ENCODE measurements around the gene ZNF740. TPM values are rescaled to one million over a fixed set of nuclear protein-coding genes. Genes with fewer than 3 reads are reported as not detected.
"Not testable (repeated sequence)": the region's sequence is repeated elsewhere in the genome, so short reads cannot be mapped to it uniquely, and the experiment has no call there.

ZNF740 gene
- total RNA-seq, 1 donor from 2014 or later = 38.4 TPM

GRCh38 chr12:53200458-53201176, 20.1 kb downstream of the ZNF740 start:
- peaks cover 66% of the 10 kb centered on the region for H3K27me3 ChIP-seq
- H3K9ac ChIP-seq = no peak overlapping the region
- H3F3A ChIP-seq (ENCODE audit: low read depth) = no peaks in the 10 kb centered on the region
- Mint-ChIP-seq H3K4me1 (peaks cover 12% of the 10 kb centered on the region), H3K27me3 (ENCODE audit: insufficient read depth, low read depth) (peaks cover 26% of the 10 kb centered on the region), H3K4me3 (peak overlapping the region; percentile 5), H3K36me3 (no peaks in the 10 kb centered on the region), H3K27ac (peak overlapping the region; percentile 32), H3K9me3 (no peaks in the 10 kb centered on the region)
- no peak for DNase-seq (ENCODE audit: low spot score)
- no peaks in the 10 kb centered on the region for H4K20me1 ChIP-seq (ENCODE audit: low read depth)
- no peaks in the 10 kb centered on the region for H3K36me3 ChIP-seq
- TF ChIP-seq CTCF (IDR thresholded peaks at IDR 0.05) (no peak), EZH2phosphoT487 (IDR thresholded peaks at IDR 0.05) (no peak), EZH2 (IDR thresholded peaks at IDR 0.05) (no peak)
- H2AFZ ChIP-seq (replicated peaks) = no peak overlapping the region
- no peak overlapping the region for H3K4me2 ChIP-seq
- H3K9me3 ChIP-seq (ENCODE audit: low read depth) = no peaks in the 10 kb centered on the region
- no peaks in the 10 kb centered on the region for H3K79me2 ChIP-seq (ENCODE audit: low read depth)
- H3K4me1 ChIP-seq = no peaks in the 10 kb centered on the region
- H3K27ac ChIP-seq = no peak overlapping the region
- no peak overlapping the region for H3K4me3 ChIP-seq

GRCh38 chr12:53201177-53201541, 20.6 kb downstream of the ZNF740 start:
- H3K9me3 Mint-ChIP-seq = no peaks in the 10 kb centered on the region
- Histone ChIP-seq H3K9ac (no peak overlapping the region), H3K4me3 (no peak overlapping the region), H3K4me1 (no peaks in the 10 kb centered on the region), H3K27me3 (peaks cover 60% of the 10 kb centered on the region), H3K9me3 (ENCODE audit: low read depth) (no peaks in the 10 kb centered on the region), H3K27ac (no peak overlapping the region), H2AFZ (replicated peaks) (no peak overlapping the region), H3K4me2 (no peak overlapping the region), H4K20me1 (ENCODE audit: low read depth) (no peaks in the 10 kb centered on the region), H3K36me3 (no peaks in the 10 kb centered on the region), H3K79me2 (ENCODE audit: low read depth) (no peaks in the 10 kb centered on the region), H3F3A (ENCODE audit: low read depth) (no peaks in the 10 kb centered on the region)
- H3K36me3 Mint-ChIP-seq = no peaks in the 10 kb centered on the region
- H3K27me3 Mint-ChIP-seq (ENCODE audit: insufficient read depth, low read depth) = peaks cover 20% of the 10 kb centered on the region
- TF ChIP-seq EZH2phosphoT487 (IDR thresholded peaks at IDR 0.05) (no peak), CTCF (IDR thresholded peaks at IDR 0.05) (no peak), EZH2 (IDR thresholded peaks at IDR 0.05) (no peak)
- DNase-seq (ENCODE audit: low spot score) = no peak
- peaks cover 12% of the 10 kb centered on the region for H3K4me1 Mint-ChIP-seq
- H3K4me3 Mint-ChIP-seq = peak overlapping the region; percentile 0
- H3K27ac Mint-ChIP-seq = peak overlapping the region; percentile 32

GRCh38 chr12:53201639-53202038, 21.1 kb downstream of the ZNF740 start:
- Histone ChIP-seq H3K4me2 (no peak overlapping the region), H4K20me1 (ENCODE audit: low read depth) (no peaks in the 10 kb centered on the region), H3K4me1 (no peaks in the 10 kb centered on the region), H3K9me3 (ENCODE audit: low read depth) (no peaks in the 10 kb centered on the region), H3K27ac (no peak overlapping the region), H3F3A (ENCODE audit: low read depth) (no peaks in the 10 kb centered on the region), H2AFZ (replicated peaks) (no peak overlapping the region), H3K27me3 (peaks cover 56% of the 10 kb centered on the region), H3K9ac (no peak overlapping the region), H3K4me3 (no peak overlapping the region), H3K79me2 (ENCODE audit: low read depth) (no peaks in the 10 kb centered on the region), H3K36me3 (no peaks in the 10 kb centered on the region)
- Mint-ChIP-seq H3K9me3 (no peaks in the 10 kb centered on the region), H3K27ac (no peak overlapping the region), H3K27me3 (ENCODE audit: insufficient read depth, low read depth) (peaks cover 18% of the 10 kb centered on the region), H3K36me3 (no peaks in the 10 kb centered on the region), H3K4me3 (no peak overlapping the region), H3K4me1 (peaks cover 12% of the 10 kb centered on the region)
- no peak for DNase-seq (ENCODE audit: low spot score)
- TF ChIP-seq CTCF (IDR thresholded peaks at IDR 0.05) (no peak), EZH2phosphoT487 (IDR thresholded peaks at IDR 0.05) (no peak), EZH2 (IDR thresholded peaks at IDR 0.05) (no peak)

- Mint-ChIP-seq H3K4me1 (peaks cover 12% of the 10 kb centered on the region), H3K27me3 (ENCODE audit: insufficient read depth, low read depth) (peaks cover 21% of the 10 kb centered on the region)
- H3K4me3 Mint-ChIP-seq; DNase-seq (ENCODE audit: low spot score); H3K4me3 ChIP-seq; H3K27ac Mint-ChIP-seq; H3K4me1 ChIP-seq; H3K9ac ChIP-seq; H3K79me2 ChIP-seq (ENCODE audit: low read depth); H4K20me1 ChIP-seq (ENCODE audit: low read depth); H3K9me3 ChIP-seq (ENCODE audit: low read depth); H3K36me3 Mint-ChIP-seq; H3F3A ChIP-seq (ENCODE audit: low read depth); H3K36me3 ChIP-seq; H2AFZ ChIP-seq (replicated peaks); H3K4me2 ChIP-seq; H3K9me3 Mint-ChIP-seq; H3K27ac ChIP-seq: not testable (repeated sequence)
- H3K27me3 ChIP-seq = peaks cover 49% of the 10 kb centered on the region
Observed at GRCh38 chr12:53202316-53202715, 21.8 kb downstream of the ZNF740 start.
